Amniotic stem cell (primary cell): ENCODE data around the gene ADGRV1.
A peak's percentile ranks its signal among the peaks of the same experiment; 100 is the strongest.
"Not testable (repeated sequence)": the region's sequence is repeated elsewhere in the genome, so short reads cannot be mapped to it uniquely, and the experiment has no call there.

Experiments
- DNase-seq: peaks from one replicate; lab custom pipeline; 2025; lab: John Stamatoyannopoulos, UW

The ADGRV1 gene

GRCh38 chr5:90740244-90740799, 181.7 kb downstream of the ADGRV1 start:
- DNase-seq: no peak

GRCh38 chr5:90741022-90741564, 182.5 kb downstream of the ADGRV1 start:
- no peak for DNase-seq

- no peak for DNase-seq
Measured at GRCh38 chr5:90746119-90746518, 187.5 kb downstream of the ADGRV1 start.

GRCh38 chr5:90747175-90747574, 188.6 kb downstream of the ADGRV1 start:
- DNase-seq: no peak

- DNase-seq: no peak
Measured at GRCh38 chr5:90747693-90748092, 189.1 kb downstream of the ADGRV1 start.

GRCh38 chr5:90759119-90759518, 200.5 kb downstream of the ADGRV1 start:
- no peak for DNase-seq

- DNase-seq: no peak
Measured at GRCh38 chr5:90767710-90768109, 209.1 kb downstream of the ADGRV1 start.

- not testable (repeated sequence) for DNase-seq
Measured at GRCh38 chr5:90770006-90770541, 211.5 kb downstream of the ADGRV1 start.

- no peak for DNase-seq
Measured at GRCh38 chr5:90777959-90778358, 219.4 kb downstream of the ADGRV1 start.

- DNase-seq: peak; percentile 19
Measured at GRCh38 chr5:90783460-90784333, 225.1 kb downstream of the ADGRV1 start.

GRCh38 chr5:90786756-90787155, 228.2 kb downstream of the ADGRV1 start:
- no peak for DNase-seq

GRCh38 chr5:90792725-90793124, 234.1 kb downstream of the ADGRV1 start:
- no peak for DNase-seq

- DNase-seq: no peak
Measured at GRCh38 chr5:90793183-90793582, 234.6 kb downstream of the ADGRV1 start.

GRCh38 chr5:90796919-90797318, 238.3 kb downstream of the ADGRV1 start:
- not testable (repeated sequence) for DNase-seq

GRCh38 chr5:90800082-90800481, 241.5 kb downstream of the ADGRV1 start:
- DNase-seq: not testable (repeated sequence)

- DNase-seq: not testable (repeated sequence)
Measured at GRCh38 chr5:90800515-90800914, 241.9 kb downstream of the ADGRV1 start.

- DNase-seq: no peak
Measured at GRCh38 chr5:90802474-90803317, 244.1 kb downstream of the ADGRV1 start.

GRCh38 chr5:90803381-90803780, 244.8 kb downstream of the ADGRV1 start:
- DNase-seq: no peak

GRCh38 chr5:90803876-90804275, 245.3 kb downstream of the ADGRV1 start:
- DNase-seq: no peak

- no peak for DNase-seq
Measured at GRCh38 chr5:90807496-90807895, 248.9 kb downstream of the ADGRV1 start.

GRCh38 chr5:90809311-90810056, 250.9 kb downstream of the ADGRV1 start:
- no peak for DNase-seq
